ENCODE measurements around the gene HPSE2.
"Not testable (repeated sequence)": the region's sequence is repeated elsewhere in the genome, so short reads cannot be mapped to it uniquely, and the experiment has no call there.

The HPSE2 gene

GRCh38 chr10:98916526-98917125, 319.0 kb downstream of the HPSE2 start:
- no peak for DNase-seq

- DNase-seq, result no peak
Observed at GRCh38 chr10:98915911-98916310, 319.7 kb downstream of the HPSE2 start.

DNA sequence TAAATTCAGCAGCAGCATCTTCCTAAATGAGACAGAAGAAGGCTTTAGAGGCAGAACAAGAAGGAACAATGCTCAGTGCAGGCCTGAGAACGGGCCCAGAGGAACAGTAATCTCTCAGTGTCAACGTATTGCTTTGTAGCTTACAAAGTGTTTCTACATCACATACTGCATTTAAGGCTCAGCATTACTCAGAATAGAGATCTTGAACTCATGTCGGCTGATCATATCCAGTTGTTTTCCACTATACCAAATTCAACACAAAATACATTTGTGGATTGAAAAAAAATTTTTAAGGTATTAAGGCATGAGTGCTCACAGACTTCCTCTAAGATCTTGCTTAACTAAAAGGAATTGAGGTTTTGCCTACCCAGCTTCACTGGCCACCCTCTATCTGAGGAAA, 325.1 kb downstream of the HPSE2 start:
- no peak for DNase-seq

DNA sequence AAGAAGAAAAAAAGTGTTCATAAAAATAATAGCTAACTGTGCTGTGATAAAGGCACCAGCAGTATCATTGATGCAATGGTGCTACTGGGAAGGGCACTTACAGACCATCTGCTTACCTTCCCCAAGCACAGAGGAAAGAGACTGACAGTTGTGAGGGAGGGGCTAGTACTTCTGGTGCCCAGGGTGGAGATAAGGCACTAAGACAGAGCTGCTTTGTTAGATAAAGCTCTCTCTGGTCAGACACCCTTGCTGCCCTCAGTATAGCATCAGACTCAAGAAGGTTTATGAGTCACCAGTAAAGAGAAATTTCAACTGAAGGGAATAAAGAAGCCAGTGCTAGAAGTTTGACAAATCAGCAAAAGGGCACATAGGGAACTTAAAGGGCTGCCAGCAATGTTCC, 325.6 kb downstream of the HPSE2 start:
- no peak for DNase-seq

- DNase-seq, result no peak
Observed at GRCh38 chr10:98908868-98909267, 326.8 kb downstream of the HPSE2 start.

GRCh38 chr10:98908247-98908646, 327.4 kb downstream of the HPSE2 start:
- DNase-seq, result not testable (repeated sequence)

- no peak for DNase-seq
Observed at GRCh38 chr10:98901441-98902110, 334.1 kb downstream of the HPSE2 start.

DNA sequence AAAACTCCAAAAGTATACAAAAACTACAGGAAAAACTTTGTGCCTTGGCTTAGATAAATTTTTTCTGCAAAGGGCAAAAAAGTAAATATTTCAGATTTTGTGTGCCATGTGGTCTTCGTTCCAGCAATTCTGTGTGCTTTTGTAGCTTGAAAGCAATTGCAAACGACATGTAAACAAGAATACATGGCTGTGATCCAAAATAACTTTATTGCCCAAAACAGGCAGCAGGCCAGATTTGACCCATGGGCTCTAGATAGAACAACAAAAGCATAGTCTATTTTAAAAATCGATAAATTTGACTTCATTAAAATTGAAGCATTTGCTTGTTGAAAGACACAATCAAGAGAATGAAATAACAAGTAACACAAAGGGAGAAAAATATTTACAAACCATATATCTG, 336.6 kb downstream of the HPSE2 start:
- no peak for DNase-seq

- no peak for DNase-seq
Observed at GRCh38 chr10:98892523-98892922, 343.1 kb downstream of the HPSE2 start.

DNA sequence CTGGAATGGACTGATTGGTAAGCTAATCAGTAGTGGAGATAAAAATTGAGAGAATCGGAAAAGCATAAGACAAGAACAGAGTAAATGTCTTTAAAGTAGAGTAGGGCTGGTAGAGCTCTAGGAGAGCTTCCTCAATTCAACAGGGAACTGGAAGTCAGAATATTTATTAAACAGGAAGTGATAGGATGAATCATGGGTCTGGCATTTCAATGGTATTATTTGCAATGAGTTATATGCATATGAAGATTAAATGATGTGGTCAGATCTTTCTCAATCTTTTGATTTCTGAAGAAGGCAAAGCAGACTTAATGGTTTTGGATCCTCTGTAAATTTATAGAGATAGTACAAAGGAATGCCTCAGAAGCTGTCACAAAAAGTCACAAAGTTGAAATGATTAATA, 349.0 kb downstream of the HPSE2 start:
- DNase-seq, result no peak

DNA sequence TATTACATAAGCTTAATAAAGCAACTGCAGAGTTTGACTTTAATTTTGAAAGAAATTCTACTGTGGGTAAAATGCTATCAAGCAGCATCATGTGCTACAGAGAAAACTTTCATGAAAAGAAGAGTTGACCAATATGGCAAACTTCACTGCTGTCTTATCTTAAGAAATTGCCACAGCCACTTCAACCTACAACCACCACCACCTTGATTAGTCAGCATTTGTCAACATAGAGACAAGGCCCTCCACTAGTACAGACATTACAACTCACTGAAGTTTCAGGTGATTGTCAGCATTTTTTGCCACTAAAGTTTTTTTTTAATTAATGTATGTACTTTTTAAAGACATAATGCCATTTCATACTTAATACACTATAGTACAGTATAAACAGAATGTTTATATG, 350.3 kb downstream of the HPSE2 start:
- no peak for DNase-seq

GRCh38 chr10:98881789-98882188, 353.9 kb downstream of the HPSE2 start:
- DNase-seq, result no peak

DNA sequence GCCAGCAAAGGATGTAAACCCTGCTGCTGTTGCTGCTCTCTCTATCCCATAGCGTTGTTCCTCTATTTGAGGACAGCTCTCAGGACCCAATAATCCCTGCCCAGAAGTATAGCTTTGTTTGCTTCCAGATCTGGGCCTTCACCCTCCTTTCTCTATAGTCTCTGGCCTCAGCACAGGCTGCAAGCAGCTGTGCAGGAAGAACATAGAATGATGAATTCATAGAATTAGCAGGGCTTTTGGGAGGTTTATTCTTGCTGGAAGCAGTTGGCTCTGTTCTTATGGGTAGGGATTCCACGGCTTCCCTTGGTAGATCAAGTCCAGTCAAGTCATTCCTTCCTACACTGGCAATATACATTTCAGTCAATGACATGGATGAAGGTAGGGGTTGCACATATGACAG, 354.7 kb downstream of the HPSE2 start:
- no peak for DNase-seq

GRCh38 chr10:98878921-98879320, 356.7 kb downstream of the HPSE2 start:
- DNase-seq, result no peak

- no peak for DNase-seq
Observed at GRCh38 chr10:98878418-98878817, 357.2 kb downstream of the HPSE2 start.

DNA sequence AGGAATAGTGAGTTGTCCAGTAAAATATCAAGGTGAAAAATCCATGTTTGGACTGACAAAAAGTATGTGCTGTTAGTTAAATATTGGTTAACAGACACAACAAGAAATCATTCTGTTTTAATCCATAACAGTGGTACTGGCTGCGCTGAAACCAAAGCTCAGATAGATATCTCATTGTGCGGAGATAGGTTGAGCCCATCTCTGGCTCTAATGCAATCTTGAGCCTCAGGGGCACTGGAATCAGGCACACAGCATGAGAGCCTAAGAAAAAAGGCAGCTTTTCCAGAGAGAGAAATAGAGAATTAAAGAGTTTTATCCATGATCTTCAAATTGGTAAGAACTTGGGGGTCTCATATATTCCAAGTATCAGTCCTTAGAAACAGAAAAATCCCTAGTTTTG, 373.7 kb downstream of the HPSE2 start:
- no peak for DNase-seq

DNA sequence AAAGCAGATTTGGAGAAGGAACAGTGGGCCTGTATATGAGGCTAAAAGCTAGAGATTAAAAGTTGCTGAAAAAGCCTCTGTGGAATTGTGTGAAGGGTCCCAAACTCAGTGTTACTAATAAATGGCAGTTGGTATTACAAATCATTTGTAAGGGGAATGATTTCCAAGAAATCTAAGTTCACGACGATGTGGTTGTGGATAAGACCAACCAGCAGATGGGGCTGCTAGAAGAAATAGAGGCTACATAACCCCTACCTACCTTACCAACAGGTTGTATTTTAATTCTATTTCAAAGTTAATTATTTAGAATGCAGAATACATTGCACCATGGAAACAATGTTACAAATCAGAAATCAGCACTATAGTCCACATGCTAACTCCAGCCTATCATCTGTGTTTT, 377.1 kb downstream of the HPSE2 start:
- DNase-seq, result no peak

DNA sequence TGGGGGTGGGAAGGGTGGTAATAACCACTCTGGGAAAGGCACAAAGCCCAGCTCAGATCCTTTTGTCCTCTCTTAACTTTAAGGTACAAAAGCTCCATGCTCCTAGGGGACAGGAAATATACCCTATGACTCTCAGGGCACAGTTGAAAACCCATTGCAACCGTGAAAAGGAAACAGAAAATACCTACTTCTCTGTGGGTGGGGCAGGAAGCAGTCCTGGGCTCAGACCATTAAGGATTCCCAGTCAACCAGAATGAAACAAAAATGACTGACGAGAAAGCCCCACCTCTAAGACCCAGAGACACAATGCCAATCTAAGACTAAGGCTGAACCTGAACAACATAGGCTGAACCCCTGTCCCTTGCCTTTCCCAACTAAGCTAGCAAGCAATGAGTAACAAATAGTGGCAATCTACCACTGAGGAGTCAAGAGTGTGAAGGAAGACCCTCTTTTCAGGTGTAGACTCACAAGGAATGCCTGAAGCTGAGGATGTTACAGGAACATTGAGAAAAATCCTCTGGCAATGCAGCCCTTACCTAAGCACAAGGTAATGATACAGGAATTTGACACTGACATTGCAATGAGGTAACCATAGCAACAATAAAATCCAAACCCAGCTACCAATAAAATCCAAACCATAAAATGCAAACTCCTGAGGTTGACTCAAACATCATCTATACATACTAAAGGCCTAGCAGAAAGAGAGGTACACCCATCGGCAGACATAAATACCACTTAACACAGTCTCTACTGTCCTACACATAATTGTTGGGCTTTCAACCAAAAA, 380.1 kb downstream of the HPSE2 start:
- DNase-seq, result no peak

- DNase-seq, result peak; percentile 78
Observed at GRCh38 chr10:98852686-98853085, 383.0 kb downstream of the HPSE2 start.

GRCh38 chr10:98848361-98848760, 387.3 kb downstream of the HPSE2 start:
- no peak for DNase-seq

DNA sequence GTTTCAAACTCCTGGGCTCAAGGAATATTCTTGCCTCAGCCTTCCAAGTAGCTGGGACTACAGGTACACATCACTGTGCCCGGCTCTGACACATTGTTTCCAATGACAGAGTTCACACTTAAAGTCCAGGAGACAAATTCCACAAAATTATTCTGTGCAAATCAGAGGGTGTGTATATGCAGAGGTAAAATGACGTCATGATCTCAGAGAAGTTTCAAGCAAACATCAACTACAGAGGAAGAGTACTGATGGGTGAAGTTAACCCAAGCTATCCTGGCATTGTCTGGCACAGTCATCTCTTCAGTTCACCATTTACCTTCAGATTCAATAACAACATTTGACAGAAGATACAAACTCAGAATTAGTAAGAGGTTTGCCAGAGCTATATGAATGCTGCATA, 388.9 kb downstream of the HPSE2 start:
- DNase-seq, result no peak

GRCh38 chr10:98833542-98833941, 402.1 kb downstream of the HPSE2 start:
- DNase-seq, result no peak

GRCh38 chr10:98832738-98833137, 402.9 kb downstream of the HPSE2 start:
- no peak for DNase-seq

DNA sequence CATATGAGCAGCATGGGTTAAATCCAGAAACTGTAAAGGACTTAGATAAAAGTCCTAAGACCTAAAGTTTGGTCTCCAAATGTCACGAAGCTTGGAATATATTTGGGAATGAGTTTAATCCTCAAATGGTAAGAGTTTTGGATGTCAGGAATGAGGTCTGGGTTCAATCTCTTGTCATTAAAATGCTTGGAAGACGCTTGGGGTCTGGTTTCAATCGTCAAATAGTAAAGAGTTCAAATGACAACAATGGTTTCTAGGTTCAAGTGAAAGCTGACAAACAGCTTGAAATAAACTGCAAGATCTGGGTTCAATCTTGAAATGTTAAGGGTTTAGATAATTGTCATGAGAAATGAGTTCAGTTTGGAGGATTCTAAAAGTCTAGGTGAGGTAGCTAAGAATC, 403.5 kb downstream of the HPSE2 start:
- DNase-seq, result no peak

Data from NCI-H526 treated with DMSO at 0.1 percent for 48 hours (cell line).